Measurements from ENCODE around the gene ARHGAP24.

DNA sequence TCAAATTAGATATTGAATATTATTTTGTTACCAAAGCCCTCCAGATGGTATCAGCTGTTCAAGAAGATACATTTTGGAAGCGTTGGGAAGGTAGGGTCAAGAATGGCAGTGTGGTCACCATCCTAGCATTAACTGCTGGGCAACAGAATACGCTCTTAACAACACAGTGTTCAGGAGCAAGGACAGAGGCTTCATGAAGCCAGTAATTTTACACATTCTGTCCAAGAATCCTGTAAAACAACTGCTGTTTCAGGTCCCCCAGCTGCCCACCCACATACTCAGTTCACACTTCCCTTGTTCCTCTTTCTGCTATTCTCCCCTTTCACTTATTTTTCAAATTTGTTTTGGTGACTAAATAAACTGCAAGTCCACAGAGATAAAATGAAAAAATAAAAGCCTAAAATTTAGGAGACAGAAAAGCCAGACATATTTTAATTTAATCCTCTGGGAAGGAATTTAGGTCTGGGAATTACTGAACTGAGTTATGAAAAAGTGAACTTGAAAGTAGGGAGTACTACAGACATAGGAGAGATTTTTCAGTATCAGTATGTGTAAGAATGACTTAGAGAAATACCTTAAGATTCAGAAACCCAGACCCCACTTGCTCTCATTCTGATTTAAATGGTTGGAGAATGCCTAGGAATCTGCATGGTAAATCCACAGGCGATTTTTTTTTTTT lies 478.2 kb downstream of the ARHGAP24 start:
- TF ChIP-seq RAD21 (IDR thresholded peaks at IDR 0.05) (no peak), HNF4A (conservative IDR thresholded peaks at IDR 0.05) (no peak), JUND (IDR thresholded peaks at IDR 0.05) (no peak), RXRA (IDR thresholded peaks at IDR 0.05) (no peak)
- TF ChIP-seq, protein P1, sequence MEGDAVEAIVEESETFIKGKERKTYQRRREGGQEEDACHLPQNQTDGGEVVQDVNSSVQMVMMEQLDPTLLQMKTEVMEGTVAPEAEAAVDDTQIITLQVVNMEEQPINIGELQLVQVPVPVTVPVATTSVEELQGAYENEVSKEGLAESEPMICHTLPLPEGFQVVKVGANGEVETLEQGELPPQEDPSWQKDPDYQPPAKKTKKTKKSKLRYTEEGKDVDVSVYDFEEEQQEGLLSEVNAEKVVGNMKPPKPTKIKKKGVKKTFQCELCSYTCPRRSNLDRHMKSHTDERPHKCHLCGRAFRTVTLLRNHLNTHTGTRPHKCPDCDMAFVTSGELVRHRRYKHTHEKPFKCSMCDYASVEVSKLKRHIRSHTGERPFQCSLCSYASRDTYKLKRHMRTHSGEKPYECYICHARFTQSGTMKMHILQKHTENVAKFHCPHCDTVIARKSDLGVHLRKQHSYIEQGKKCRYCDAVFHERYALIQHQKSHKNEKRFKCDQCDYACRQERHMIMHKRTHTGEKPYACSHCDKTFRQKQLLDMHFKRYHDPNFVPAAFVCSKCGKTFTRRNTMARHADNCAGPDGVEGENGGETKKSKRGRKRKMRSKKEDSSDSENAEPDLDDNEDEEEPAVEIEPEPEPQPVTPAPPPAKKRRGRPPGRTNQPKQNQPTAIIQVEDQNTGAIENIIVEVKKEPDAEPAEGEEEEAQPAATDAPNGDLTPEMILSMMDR (IDR thresholded peaks at IDR 0.05; ENCODE audit: low read depth, low read length, missing input control) = no peak
- TF ChIP-seq, protein P2, sequence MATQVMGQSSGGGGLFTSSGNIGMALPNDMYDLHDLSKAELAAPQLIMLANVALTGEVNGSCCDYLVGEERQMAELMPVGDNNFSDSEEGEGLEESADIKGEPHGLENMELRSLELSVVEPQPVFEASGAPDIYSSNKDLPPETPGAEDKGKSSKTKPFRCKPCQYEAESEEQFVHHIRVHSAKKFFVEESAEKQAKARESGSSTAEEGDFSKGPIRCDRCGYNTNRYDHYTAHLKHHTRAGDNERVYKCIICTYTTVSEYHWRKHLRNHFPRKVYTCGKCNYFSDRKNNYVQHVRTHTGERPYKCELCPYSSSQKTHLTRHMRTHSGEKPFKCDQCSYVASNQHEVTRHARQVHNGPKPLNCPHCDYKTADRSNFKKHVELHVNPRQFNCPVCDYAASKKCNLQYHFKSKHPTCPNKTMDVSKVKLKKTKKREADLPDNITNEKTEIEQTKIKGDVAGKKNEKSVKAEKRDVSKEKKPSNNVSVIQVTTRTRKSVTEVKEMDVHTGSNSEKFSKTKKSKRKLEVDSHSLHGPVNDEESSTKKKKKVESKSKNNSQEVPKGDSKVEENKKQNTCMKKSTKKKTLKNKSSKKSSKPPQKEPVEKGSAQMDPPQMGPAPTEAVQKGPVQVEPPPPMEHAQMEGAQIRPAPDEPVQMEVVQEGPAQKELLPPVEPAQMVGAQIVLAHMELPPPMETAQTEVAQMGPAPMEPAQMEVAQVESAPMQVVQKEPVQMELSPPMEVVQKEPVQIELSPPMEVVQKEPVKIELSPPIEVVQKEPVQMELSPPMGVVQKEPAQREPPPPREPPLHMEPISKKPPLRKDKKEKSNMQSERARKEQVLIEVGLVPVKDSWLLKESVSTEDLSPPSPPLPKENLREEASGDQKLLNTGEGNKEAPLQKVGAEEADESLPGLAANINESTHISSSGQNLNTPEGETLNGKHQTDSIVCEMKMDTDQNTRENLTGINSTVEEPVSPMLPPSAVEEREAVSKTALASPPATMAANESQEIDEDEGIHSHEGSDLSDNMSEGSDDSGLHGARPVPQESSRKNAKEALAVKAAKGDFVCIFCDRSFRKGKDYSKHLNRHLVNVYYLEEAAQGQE (IDR thresholded peaks at IDR 0.05) = no peak

Data from liver (tissue), 3 donors.